HCT116 (cell line): Measurements from ENCODE around the gene ARHGAP31.

Experiments
- CBX3 ChIP-seq: IDR thresholded peaks from 2 replicates; pipeline ENCODE4 v1.6.1; 2012; ENCODE audit warnings: low read depth
- EGR1 ChIP-seq: IDR thresholded peaks from 2 replicates; pipeline ENCODE4 v1.6.1; 2012; ENCODE audit warnings: low read depth
- EZH2 ChIP-seq: fragments of 200-600 bp; sonication (generic); IDR thresholded peaks from 2 replicates; pipeline ENCODE4 v1.6.1; 2017; ENCODE audit warnings: antibody characterized with exemption, mixed run types
- EZH2phosphoT487 ChIP-seq: fragments of 200-600 bp; IDR thresholded peaks from 2 replicates; pipeline ENCODE4 v1.6.1; 2018; ENCODE audit warnings: antibody characterized with exemption, borderline replicate concordance
- MAX ChIP-seq: IDR thresholded peaks from 2 replicates; pipeline ENCODE4 v1.6.1; 2012
- POLR2A ChIP-seq: IDR thresholded peaks from 2 replicates; pipeline ENCODE4 v1.7.0; 2011; ENCODE audit warnings: borderline replicate concordance; ENCODE audit not compliant: insufficient read depth, insufficient read length; ENCODE audit errors: extremely low read depth
- POLR2AphosphoS5 ChIP-seq: IDR thresholded peaks from 2 replicates; pipeline ENCODE4 v1.6.1; 2011; ENCODE audit warnings: mild to moderate bottlenecking, low read depth, low read length, moderate library complexity
- REST ChIP-seq: IDR thresholded peaks from 2 replicates; pipeline ENCODE4 v1.6.1; 2012; ENCODE audit warnings: low read depth
- SRF ChIP-seq: IDR thresholded peaks from 2 replicates; pipeline ENCODE4 v1.6.1; 2012; ENCODE audit warnings: low read depth
- TCF7L2 ChIP-seq: IDR thresholded peaks from 2 replicates; pipeline ENCODE4 v1.7.0; 2011; ENCODE audit warnings: borderline replicate concordance, inconsistent platforms; ENCODE audit not compliant: insufficient read depth, insufficient read length; ENCODE audit errors: extremely low read depth
- ZNF274 ChIP-seq: fragments of 200-500 bp; sonication (Bioruptor generic); IDR thresholded peaks from 2 replicates; pipeline ENCODE4 v1.6.1; 2014; ENCODE audit warnings: mild to moderate bottlenecking, low read depth, low read length, inconsistent platforms
- TF ChIP-seq, protein P1 (sequence below), 3 experiments: fragments of 200-600 bp in 1 of 3; sonication (generic) in 1 of 3; IDR thresholded peaks in 2 of 3; conservative IDR thresholded peaks in 1 of 3; 2 replicates each; pipeline ENCODE4 v1.5.1; 2012 to 2017; ENCODE audit warnings: low read depth in 2 of 3, low read length in 2 of 3, antibody characterized with exemption in 1 of 3, borderline replicate concordance in 1 of 3, control low read depth in 1 of 3, mild to moderate bottlenecking in 1 of 3, mixed read lengths in 1 of 3, mixed run types in 1 of 3, moderate library complexity in 1 of 3; ENCODE audit not compliant: insufficient read depth in 1 of 3

GRCh38 chr3:119443179-119443578 lies 149.0 kb downstream of the ARHGAP31 start:
- TF ChIP-seq, protein P1, sequence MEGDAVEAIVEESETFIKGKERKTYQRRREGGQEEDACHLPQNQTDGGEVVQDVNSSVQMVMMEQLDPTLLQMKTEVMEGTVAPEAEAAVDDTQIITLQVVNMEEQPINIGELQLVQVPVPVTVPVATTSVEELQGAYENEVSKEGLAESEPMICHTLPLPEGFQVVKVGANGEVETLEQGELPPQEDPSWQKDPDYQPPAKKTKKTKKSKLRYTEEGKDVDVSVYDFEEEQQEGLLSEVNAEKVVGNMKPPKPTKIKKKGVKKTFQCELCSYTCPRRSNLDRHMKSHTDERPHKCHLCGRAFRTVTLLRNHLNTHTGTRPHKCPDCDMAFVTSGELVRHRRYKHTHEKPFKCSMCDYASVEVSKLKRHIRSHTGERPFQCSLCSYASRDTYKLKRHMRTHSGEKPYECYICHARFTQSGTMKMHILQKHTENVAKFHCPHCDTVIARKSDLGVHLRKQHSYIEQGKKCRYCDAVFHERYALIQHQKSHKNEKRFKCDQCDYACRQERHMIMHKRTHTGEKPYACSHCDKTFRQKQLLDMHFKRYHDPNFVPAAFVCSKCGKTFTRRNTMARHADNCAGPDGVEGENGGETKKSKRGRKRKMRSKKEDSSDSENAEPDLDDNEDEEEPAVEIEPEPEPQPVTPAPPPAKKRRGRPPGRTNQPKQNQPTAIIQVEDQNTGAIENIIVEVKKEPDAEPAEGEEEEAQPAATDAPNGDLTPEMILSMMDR (IDR thresholded peaks at IDR 0.05 in 2 of 3, conservative IDR thresholded peaks at IDR 0.05 in 1 of 3; ENCODE audit: borderline replicate concordance in 1 of 3, insufficient read depth in 1 of 3, low read depth in 2 of 3, low read length in 2 of 3) = no peak
- no peak for TF ChIP-seq EGR1
- TF ChIP-seq MAX = no peak
- no peak for TF ChIP-seq CBX3
- TF ChIP-seq POLR2AphosphoS5 = no peak
- no peak for TF ChIP-seq SRF
- no peak for TF ChIP-seq REST
- TF ChIP-seq EZH2 = no peak
- no peak for TF ChIP-seq POLR2A
- TF ChIP-seq EZH2phosphoT487 = no peak
- TF ChIP-seq ZNF274 = no peak
- no peak for TF ChIP-seq TCF7L2
